Pancreas (tissue), 10 donors: Measurements from ENCODE around the gene ARID5B. TPM values are rescaled to one million over a fixed set of nuclear protein-coding genes. Genes with fewer than 3 reads are reported as not detected.

Source experiments
- ATAC-seq, 4 donors: fragments of 200-7000 bp; cut with Tn5 transposase; one replicate each; pipeline versions ENCODE4 v1.8.0 to v1.9.1; 2020; ENCODE audit warnings: mild to moderate bottlenecking in 4 of 4, moderate library complexity in 4 of 4
- DNase-seq, 6 donors: peaks; one replicate each; pipeline ENCODE4 v3.0.0-alpha.2; 2020
- FAIRE-seq: peaks from 2 replicates; lab custom pipeline; 2012; peaks lifted over from hg19 to GRCh38; lab: Jason Lieb, UNC
- H3K27ac ChIP-seq, 4 donors: fragments of 200-600 bp; sonication (generic); 1 replicate in 3 of 4; 2 replicates in 1 of 4; pipeline versions ENCODE4 v1.5.0 to v1.8.0; 2020
- H3K27me3 ChIP-seq, 4 donors: fragments of 200-600 bp; one replicate each; pipeline ENCODE4 v1.8.0; 2021
- H3K36me3 ChIP-seq, 3 donors: fragments of 200-600 bp; sonication (generic) in 1 of 3; one replicate each; pipeline versions ENCODE4 v1.5.0 to v1.8.0; 2020 to 2021
- H3K4me1 ChIP-seq, 3 donors: fragments of 200-600 bp; one replicate each; pipeline ENCODE4 v1.8.0; 2021
- H3K4me3 ChIP-seq, 4 donors: fragments of 200-600 bp; sonication (generic) in 2 of 4; one replicate each; pipeline versions ENCODE4 v1.5.0 to v1.8.0; 2020 to 2021
- H3K9me3 ChIP-seq, 4 donors: fragments of 200-600 bp; one replicate each; pipeline ENCODE4 v1.8.0; 2021
- CTCF ChIP-seq, 4 donors: fragments of 200-600 bp; sonication (generic) in 3 of 4; IDR thresholded peaks; one replicate each; pipeline versions ENCODE4 v1.5.0 to v1.8.0; 2021; ENCODE audit warnings: antibody characterized with exemption in 4 of 4
- WGBS, 2 donors: extraction: QIAGEN DNeasy Blood & Tissue Kit; methylation state at CpG; one replicate each; pipeline ENCODE4 v1.1.7; 2013; 5-methylcytosine and 5-hydroxymethylcytosine counted together
- intact Hi-C, 3 donors: fragments of 100-400 bp; cut with DNase I; formaldehyde crosslinking; loops; one replicate each; pipeline versions ENCODE4 v1.11.1 to v1.14.2; 2022
- polyA plus RNA-seq, 2 donors: library from polyadenylated mRNA; stranded (reverse); fragments of 200-250 nt; gene quantifications; one replicate each; pipeline ENCODE4 v1.2.3, GENCODE V29; 2013
- total RNA-seq, 6 donors: library from RNA; stranded (reverse); fragmentation: NEBNext Ultra II Directional in 4 of 6; extraction: Animal tissue kit (Norgen Biotek cat#: 25700) in 4 of 6; gene quantifications; one replicate each; pipeline versions ENCODE4 v1.2.1 to v1.2.4, GENCODE V29; 2021 to 2023
- donor health status: healthy with polysubstance abuse.
- donor health status: DM: no; HTN: no; CAD: no; lungs with moderate emphysema.
- donor health status: DM: no; HTN: no; CAD: no.
- donor health status: control.
- donor health status: control.
- donor health status: Bipolar disorder and iron deficiency.
- donor health status: DM: yes; HTN: yes; CAD: no.
- donor health status: DM: no; HTN: no; CAD: no.
- donor health status: DM: no; HTN: no; CAD: no.
- donor health status: DM: yes; HTN: yes; CAD: no.

ARID5B gene
- total and polyA plus RNA-seq, 8 donors: 2.6 to 13.0 (median 5.0) TPM

GRCh38 chr10:61992059-61992460, 90.6 kb downstream of the ARID5B start:
- H3K9me3 ChIP-seq: no peaks in the 10 kb centered on the region
- DNase-seq (no peak), FAIRE-seq (no peak), ATAC-seq (peak in 2 of 4 donors; percentile 26 to 39)
- no peak for TF ChIP-seq CTCF (IDR thresholded peaks at IDR 0.05)
- no peaks in the 10 kb centered on the region for H3K36me3 ChIP-seq
- no peak overlapping the region for H3K4me3 ChIP-seq
- intact Hi-C loops: no loop called here
- H3K27me3 ChIP-seq: no peaks in the 10 kb centered on the region
- peak overlapping the region in 2 of 4 donors; percentile 39 to 46 for H3K27ac ChIP-seq
- WGBS, 2 donors: 61% methylated on average over 4 of the region's 4 CpGs
- H3K4me1 ChIP-seq: no peaks in the 10 kb centered on the region

GRCh38 chr10:61992671-61993668, 91.5 kb downstream of the ARID5B start:
- peak overlapping the region in 2 of 4 donors; percentile 39 to 52 for H3K27ac ChIP-seq
- no peaks in the 10 kb centered on the region for H3K9me3 ChIP-seq
- no peak overlapping the region for H3K4me3 ChIP-seq

GRCh38 chr10:61993711-61994401, 92.4 kb downstream of the ARID5B start:
- TF ChIP-seq CTCF (IDR thresholded peaks at IDR 0.05): no peak

More at GRCh38 chr10:61992671-61993668, 91.5 kb downstream of the ARID5B start:
- FAIRE-seq (peak; percentile 59), ATAC-seq (peak in 3 of 4 donors; percentile 72 to 89 (median 83)), DNase-seq (peak in 1 of 6 donors; percentile 38)
- Histone ChIP-seq H3K36me3 (no peaks in the 10 kb centered on the region), H3K27me3 (no peaks in the 10 kb centered on the region), H3K4me1 (no peaks in the 10 kb centered on the region)
- intact Hi-C loops: no loop called here
- TF ChIP-seq CTCF (IDR thresholded peaks at IDR 0.05): no peak
- WGBS, 2 donors: 55 to 60% methylated on average over 7 of the region's 7 CpGs

GRCh38 chr10:61994405-61995219, 93.1 kb downstream of the ARID5B start:
- no peaks in the 10 kb centered on the region for H3K4me1 ChIP-seq
- no peak for ATAC-seq
- intact Hi-C loops: no loop called here

More at GRCh38 chr10:61993711-61994401, 92.4 kb downstream of the ARID5B start:
- H3K36me3 ChIP-seq: no peaks in the 10 kb centered on the region
- peak overlapping the region in 1 of 4 donors; percentile 52 for H3K27ac ChIP-seq
- no peaks in the 10 kb centered on the region for H3K4me1 ChIP-seq
- FAIRE-seq (peak; percentile 54), DNase-seq (no peak), ATAC-seq (no peak)
- H3K27me3 ChIP-seq: no peaks in the 10 kb centered on the region
- no peak overlapping the region for H3K4me3 ChIP-seq
- intact Hi-C loops: no loop called here
- H3K9me3 ChIP-seq: no peaks in the 10 kb centered on the region
- WGBS, 2 donors: 70 to 72% methylated on average over 6 of the region's 6 CpGs

More at GRCh38 chr10:61994405-61995219, 93.1 kb downstream of the ARID5B start:
- WGBS, 2 donors: 90% methylated on average over 7 of the region's 7 CpGs
- no peaks in the 10 kb centered on the region for H3K9me3 ChIP-seq
- no peaks in the 10 kb centered on the region for H3K27me3 ChIP-seq
- no peak overlapping the region for H3K27ac ChIP-seq
- FAIRE-seq: no peak
- TF ChIP-seq CTCF (IDR thresholded peaks at IDR 0.05): no peak
- no peak overlapping the region for H3K4me3 ChIP-seq
- H3K36me3 ChIP-seq: no peaks in the 10 kb centered on the region
- DNase-seq: no peak
